K562 (cell line): Measurements from ENCODE around the gene C22orf31. TPM values are rescaled to one million over a fixed set of nuclear protein-coding genes. Genes with fewer than 3 reads are reported as not detected.

Experiments
- ATAC-seq: fragments of 200-7000 bp; cut with Tn5 transposase; 3 replicates; pipeline ENCODE4 v1.9.1; 2020; ENCODE audit warnings: moderate library complexity
- BruUV-seq: library from RNA; stranded (reverse); fragments of 400-500 nt; replicated peaks from 2 replicates; lab custom pipeline; 2021; lab: Mats Ljungman, UMichigan
- CTCF ChIA-PET: fragments of 300-600 bp; formaldehyde crosslinking; extraction: SDS; loops from one replicate; lab custom pipeline; 2021; ENCODE audit warnings: low intra/inter-chr PET ratio; lab: Yijun Ruan, JAX
- POLR2A ChIA-PET: fragments of 300-600, 350-650 bp; sonication (Branson Sonifier 250); formaldehyde crosslinking; extraction: SDS; loops from one replicate; lab custom pipeline; 2021; ENCODE audit warnings: antibody characterized with exemption, inconsistent platforms; lab: Yijun Ruan, JAX
- DNase-seq, 4 experiments: peaks; one replicate each; pipeline versions ENCODE4 v3.0.0 to v3.0.0-alpha.2; 2011 to 2018; ENCODE audit warnings: low spot score in 3 of 4, mixed read lengths in 3 of 4; ENCODE audit errors: extremely low read depth in 1 of 4
- FAIRE-seq: peaks from 2 replicates; lab custom pipeline; 2011; peaks lifted over from hg19 to GRCh38; lab: Jason Lieb, UNC
- H2AFZ ChIP-seq: 2 replicates; pipeline ENCODE4 v1.6.0; 2011; ENCODE audit warnings: low read depth, low read length, control low read depth, inconsistent platforms
- H3K27ac ChIP-seq: fragments of 200-600 bp; 3 replicates; pipeline ENCODE4 v1.8.0; 2011; ENCODE audit warnings: low read depth, mild to moderate bottlenecking, control low read depth, inconsistent platforms, low read length, moderate library complexity, mixed read lengths; ENCODE audit errors: extremely low read depth
- H3K27me3 ChIP-seq, 2 experiments: fragments of 300-600 bp in 1 of 2; 2 replicates in 1 of 2; 3 replicates in 1 of 2; pipeline versions ENCODE4 v1.6.0 to v1.8.0; 2011; ENCODE audit warnings: inconsistent platforms in 2 of 2, low read length in 2 of 2, mild to moderate bottlenecking in 1 of 2, mixed read lengths in 1 of 2, moderate library complexity in 1 of 2; ENCODE audit not compliant: control insufficient read depth in 2 of 2, insufficient read depth in 2 of 2
- H3K36me3 ChIP-seq: fragments of 300-600 bp; 3 replicates; pipeline ENCODE4 v1.8.0; 2011; ENCODE audit warnings: mild to moderate bottlenecking, low read length, inconsistent platforms; ENCODE audit not compliant: control insufficient read depth, insufficient read depth
- H3K4me1 ChIP-seq, 2 experiments: fragments of 200-600 bp in 1 of 2; replicated peaks in 1 of 2; 2 replicates in 1 of 2; 3 replicates in 1 of 2; pipeline versions ENCODE4 v1.5.1 to v1.8.0; 2011; ENCODE audit warnings: inconsistent platforms in 2 of 2, low read length in 2 of 2, mild to moderate bottlenecking in 1 of 2, mixed read lengths in 1 of 2, moderate library complexity in 1 of 2; ENCODE audit not compliant: control insufficient read depth in 2 of 2, insufficient read depth in 2 of 2
- H3K4me2 ChIP-seq: 2 replicates; pipeline ENCODE4 v1.6.1; 2011; ENCODE audit warnings: low read length, control low read depth, inconsistent platforms, mixed read lengths; ENCODE audit not compliant: insufficient read depth
- H3K4me3 ChIP-seq: fragments of 200-600 bp; sonication (generic), shearing (Covaris generic); 2 replicates; pipeline ENCODE4 v1.5.1; 2016; ENCODE audit warnings: control low read depth, inconsistent platforms
- H3K79me2 ChIP-seq: fragments of 200-600 bp; 3 replicates; pipeline ENCODE4 v1.8.0; 2011; ENCODE audit warnings: low read length, inconsistent platforms; ENCODE audit not compliant: control insufficient read depth, insufficient read depth
- H3K9ac ChIP-seq, 2 experiments: 2 replicates each; pipeline versions ENCODE4 v1.6.0 to v1.6.1; 2011; ENCODE audit warnings: low read depth in 2 of 2, low read length in 2 of 2, control low read depth in 1 of 2, inconsistent platforms in 1 of 2, mild to moderate bottlenecking in 1 of 2, mixed read lengths in 1 of 2; ENCODE audit not compliant: insufficient read depth in 1 of 2
- H3K9me1 ChIP-seq: one replicate; pipeline ENCODE4 v1.6.0; 2011; ENCODE audit warnings: inconsistent platforms, mild to moderate bottlenecking, low read length, moderate library complexity; ENCODE audit not compliant: control insufficient read depth, insufficient read depth
- H3K9me3 ChIP-seq: replicated peaks from 2 replicates; pipeline ENCODE4 v1.5.1; 2011; ENCODE audit warnings: low read depth, low read length, inconsistent platforms; ENCODE audit not compliant: control insufficient read depth, insufficient read depth
- H4K20me1 ChIP-seq: replicated peaks from 2 replicates; pipeline ENCODE4 v1.6.1; 2011; ENCODE audit warnings: low read length, inconsistent platforms, mixed read lengths; ENCODE audit not compliant: control insufficient read depth, insufficient read depth
- L3MBTL2 ChIP-seq: fragments of 450-650 bp; IDR thresholded peaks from 2 replicates; pipeline ENCODE4 v1.6.1; 2016; ENCODE audit warnings: mild to moderate bottlenecking, moderate library complexity
- NFIX ChIP-seq: fragments of 250-450 bp; sonication (Bioruptor Pico); IDR thresholded peaks from 2 replicates; pipeline ENCODE4 v1.4.0; 2020; ENCODE audit warnings: low read depth, mild to moderate bottlenecking, moderate library complexity
- POLR2AphosphoS2 ChIP-seq: IDR thresholded peaks from 2 replicates; pipeline ENCODE4 v1.6.1; 2012; ENCODE audit warnings: low read length, improper control_type of control experiment
- WHSC1 ChIP-seq: IDR thresholded peaks from one replicate; pipeline ENCODE4 v1.6.1; 2012; ENCODE audit warnings: low read length, control low read depth, inconsistent platforms
- ZNF41 ChIP-seq: fragments of 250-450 bp; sonication (Bioruptor Pico); conservative IDR thresholded peaks from 2 replicates; pipeline ENCODE4 v1.4.0; 2020; ENCODE audit warnings: mild to moderate bottlenecking
- ZNF436 ChIP-seq: fragments of 250-450, 450-650 bp; sonication (Bioruptor Pico); formaldehyde crosslinking; IDR thresholded peaks from 2 replicates; pipeline ENCODE4 v1.7.0; 2020; ENCODE audit warnings: mild to moderate bottlenecking
- ZNF584 ChIP-seq: fragments of 200-800 bp; sonication (Bioruptor generic); IDR thresholded peaks from 2 replicates; pipeline ENCODE4 v1.6.1; 2016; ENCODE audit warnings: low read depth, mild to moderate bottlenecking, missing genetic modification characterization, missing compliant biosample characterization
- WGBS: fragments of 100-300 bp; shearing (Covaris generic); methylation state at CpG from one replicate; pipeline ENCODE4 v1.1.6; 2016; ENCODE audit warnings: low coverage, mixed read lengths; ENCODE audit not compliant: insufficient coverage; ENCODE audit errors: missing lambda C conversion rate; 5-methylcytosine and 5-hydroxymethylcytosine counted together
- in situ Hi-C: fragments of 300-500 bp; cut with MboI; formaldehyde crosslinking; loops from 4 replicates; pipeline ENCODE4 v1.15.0; 2018; ENCODE audit warnings: inconsistent platforms, mixed read lengths
- intact Hi-C: fragments of 100-400 bp; cut with micrococcal nuclease; formaldehyde crosslinking; loops from 2 replicates; pipeline ENCODE4 v1.14.2; 2022
- polyA plus RNA-seq, 8 experiments: library from polyadenylated mRNA; depleted of rRNA in 4 of 8; stranded (reverse) in 5 of 8; unstranded in 3 of 8; fragments of >200 nt; fragmentation: Nextera tagmentation in 2 of 8; fragmentation: Illumina TruSeq in 1 of 8; extraction: Ambion mirVana in 2 of 8; extraction: Trizol in 1 of 8; gene quantifications; 2 replicates each; pipeline versions ENCODE4 v1.2.1 to v1.2.3, GENCODE V29; 2011 to 2014; ENCODE audit warnings: inconsistent platforms in 1 of 8, missing spikeins in 1 of 8
- total RNA-seq, 7 experiments: library from RNA; depleted of rRNA in 6 of 7; stranded (reverse); fragments of >200 nt in 6 of 7; fragmentation: Illumina TruSeq in 2 of 7; extraction: Trizol in 2 of 7; gene quantifications; 2 replicates each; pipeline versions ENCODE4 v1.2.1 to v1.2.3, GENCODE V29; 2011 to 2021; ENCODE audit warnings: low replicate concordance in 1 of 7
- TF ChIP-seq, protein P1 (sequence below): sonication (generic); formaldehyde crosslinking; IDR thresholded peaks from 2 replicates; pipeline ENCODE4 v1.8.0; 2023; ENCODE audit warnings: mild to moderate bottlenecking, missing genetic modification reagents
- TF ChIP-seq, protein P2 (sequence below): fragments of 250-450 bp; sonication (Bioruptor Pico); IDR thresholded peaks from 2 replicates; pipeline ENCODE4 v1.4.0; 2020; ENCODE audit warnings: borderline replicate concordance
- TF ChIP-seq, protein P3 (sequence below): fragments of 450-650 bp; IDR thresholded peaks from 2 replicates; pipeline ENCODE4 v1.7.0; 2016; ENCODE audit warnings: borderline replicate concordance

Gene C22orf31
- total and polyA plus RNA-seq, 9 of the 15 experiments (the other 6 are each of a cell fraction or from before 2014, with no cell fraction given), result not detected

DNA sequence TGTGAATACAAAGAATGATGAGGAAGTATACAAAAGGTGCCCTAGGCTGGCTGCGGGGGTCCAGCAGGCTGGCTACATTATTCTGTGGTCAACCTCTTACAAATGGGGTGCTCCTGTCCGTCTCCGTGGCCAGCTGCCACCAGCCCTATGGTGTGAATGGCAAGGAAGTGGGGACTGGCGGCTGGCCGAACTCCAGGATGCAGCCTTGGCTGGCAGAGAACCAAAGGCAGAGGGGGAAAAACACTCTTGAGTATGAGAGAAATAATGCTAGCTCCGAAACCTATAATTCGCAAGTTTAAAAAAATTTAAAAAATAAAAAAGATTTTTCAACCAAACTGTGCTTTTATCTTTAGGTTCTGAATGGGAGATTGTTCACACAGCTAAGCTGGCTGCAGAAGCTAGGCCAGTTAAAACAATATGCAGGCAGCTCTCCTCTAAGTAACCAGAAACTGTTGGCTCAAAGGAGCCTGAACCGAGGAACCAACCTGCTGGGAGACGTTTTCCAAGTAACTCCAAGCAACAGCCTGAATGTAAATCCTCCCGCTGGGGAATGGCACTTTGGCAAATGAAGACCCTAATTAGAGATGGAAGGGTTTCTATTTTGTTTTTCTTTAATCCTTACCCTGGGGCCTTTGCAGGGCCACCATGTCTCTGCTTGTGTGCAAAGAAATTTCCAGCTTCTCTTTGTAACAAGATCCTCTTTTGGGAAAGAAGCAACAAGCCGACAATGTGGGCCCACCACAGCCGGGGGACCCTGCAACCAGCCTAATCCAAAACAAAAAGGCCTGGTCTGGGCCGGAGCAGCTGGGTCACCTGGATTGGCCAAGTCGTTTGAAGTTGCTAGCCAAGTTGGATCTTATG is 50.2 kb downstream of the C22orf31 start:
- H3K4me3 ChIP-seq, result no peak overlapping the region
- no TSS peak for BruUV-seq
- H3K27me3 ChIP-seq, result no peaks in the 10 kb centered on the region
- DNase-seq, result no peak
- TF ChIP-seq ZNF584 (CRISPR knock-in tag), result no peak
- TF ChIP-seq, all 486 proteins: peak for 0
- H4K20me1 ChIP-seq, result no peaks in the 10 kb centered on the region
- POLR2A ChIA-PET, result interaction anchor here (0.6 kb wide), 1 partner anchor 13 kb away, joined by 3 read pairs; no protein-coding TSS in a partner anchor
- no peak overlapping the region for H2AFZ ChIP-seq
- H3K79me2 ChIP-seq, result no peaks in the 10 kb centered on the region; the same call in 2 of the 3 replicates
- H3K9ac ChIP-seq, result no peak overlapping the region
- no peak overlapping the region for H3K27ac ChIP-seq
- no peak overlapping the region for H3K4me2 ChIP-seq
- intact Hi-C loops (no loop called here), in situ Hi-C loops (no loop called here)
- CTCF ChIA-PET, result no interaction called here
- ATAC-seq, result no peak
- no peak for FAIRE-seq
- no peaks in the 10 kb centered on the region for H3K36me3 ChIP-seq
- H3K4me1 ChIP-seq, result no peaks in the 10 kb centered on the region
- H3K9me3 ChIP-seq, result no peaks in the 10 kb centered on the region
- 91% methylated on average over 13 of the region's 14 CpGs for WGBS
- H3K9me1 ChIP-seq, result no peaks in the 10 kb centered on the region

DNA sequence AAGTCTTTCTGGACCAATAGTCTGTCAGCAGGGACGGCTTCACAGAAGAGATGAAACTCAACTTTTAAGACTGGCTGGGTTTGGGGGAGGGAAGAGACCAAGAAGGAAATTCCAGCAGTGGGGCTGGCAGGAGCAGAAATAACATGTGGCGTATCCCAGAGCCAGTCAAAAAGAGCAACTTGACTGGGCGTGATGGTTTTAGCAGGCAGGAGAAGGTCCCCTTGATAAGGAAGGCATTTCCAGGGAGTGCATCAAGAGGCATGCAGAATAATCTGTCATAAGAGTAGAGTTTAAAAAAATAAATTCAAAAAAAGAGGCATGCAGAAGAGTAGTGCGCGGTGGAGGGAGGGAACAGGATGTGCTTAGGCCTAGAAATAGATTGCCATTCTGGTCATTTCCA is 52.5 kb downstream of the C22orf31 start:
- H3K4me3 ChIP-seq, result no peak overlapping the region
- no peak for ATAC-seq
- ChIA-PET CTCF (no interaction called here), POLR2A (no interaction called here)
- no peaks in the 10 kb centered on the region for H3K9me1 ChIP-seq
- no peak overlapping the region for H3K27ac ChIP-seq
- no peaks in the 10 kb centered on the region for H3K27me3 ChIP-seq
- in situ Hi-C loops (no loop called here), intact Hi-C loops (no loop called here)
- H3K79me2 ChIP-seq, result no peaks in the 10 kb centered on the region; the same call in 2 of the 3 replicates
- no peak overlapping the region for H2AFZ ChIP-seq
- no peak overlapping the region for H3K9ac ChIP-seq
- no peaks in the 10 kb centered on the region for H3K9me3 ChIP-seq
- no TSS peak for BruUV-seq
- no peak overlapping the region for H3K4me2 ChIP-seq
- H3K36me3 ChIP-seq, result no peaks in the 10 kb centered on the region
- 81% methylated on average over 5 of the region's 5 CpGs for WGBS
- H3K4me1 ChIP-seq, result no peaks in the 10 kb centered on the region; a peak in 1 of 5 replicates
- DNase-seq, result no peak
- no peak for FAIRE-seq
- no peaks in the 10 kb centered on the region for H4K20me1 ChIP-seq
- TF ChIP-seq POLR2AphosphoS2 (no peak), NFIX (no peak), L3MBTL2 (no peak), ZNF436 (CRISPR knock-in tag) (no peak), WHSC1 (no peak), ZNF41 (no peak)
- TF ChIP-seq, protein P1, sequence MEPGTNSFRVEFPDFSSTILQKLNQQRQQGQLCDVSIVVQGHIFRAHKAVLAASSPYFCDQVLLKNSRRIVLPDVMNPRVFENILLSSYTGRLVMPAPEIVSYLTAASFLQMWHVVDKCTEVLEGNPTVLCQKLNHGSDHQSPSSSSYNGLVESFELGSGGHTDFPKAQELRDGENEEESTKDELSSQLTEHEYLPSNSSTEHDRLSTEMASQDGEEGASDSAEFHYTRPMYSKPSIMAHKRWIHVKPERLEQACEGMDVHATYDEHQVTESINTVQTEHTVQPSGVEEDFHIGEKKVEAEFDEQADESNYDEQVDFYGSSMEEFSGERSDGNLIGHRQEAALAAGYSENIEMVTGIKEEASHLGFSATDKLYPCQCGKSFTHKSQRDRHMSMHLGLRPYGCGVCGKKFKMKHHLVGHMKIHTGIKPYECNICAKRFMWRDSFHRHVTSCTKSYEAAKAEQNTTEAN (CRISPR knock-in tag), result no peak
- TF ChIP-seq, protein P2, sequence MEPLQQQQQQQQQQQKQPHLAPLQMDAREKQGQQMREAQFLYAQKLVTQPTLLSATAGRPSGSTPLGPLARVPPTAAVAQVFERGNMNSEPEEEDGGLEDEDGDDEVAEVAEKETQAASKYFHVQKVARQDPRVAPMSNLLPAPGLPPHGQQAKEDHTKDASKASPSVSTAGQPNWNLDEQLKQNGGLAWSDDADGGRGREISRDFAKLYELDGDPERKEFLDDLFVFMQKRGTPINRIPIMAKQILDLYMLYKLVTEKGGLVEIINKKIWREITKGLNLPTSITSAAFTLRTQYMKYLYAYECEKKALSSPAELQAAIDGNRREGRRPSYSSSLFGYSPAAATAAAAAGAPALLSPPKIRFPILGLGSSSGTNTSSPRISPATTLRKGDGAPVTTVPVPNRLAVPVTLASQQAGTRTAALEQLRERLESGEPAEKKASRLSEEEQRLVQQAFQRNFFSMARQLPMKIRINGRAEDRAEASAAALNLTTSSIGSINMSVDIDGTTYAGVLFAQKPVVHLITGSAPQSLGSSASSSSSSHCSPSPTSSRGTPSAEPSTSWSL (CRISPR knock-in tag), result no peak
- TF ChIP-seq, protein P3, sequence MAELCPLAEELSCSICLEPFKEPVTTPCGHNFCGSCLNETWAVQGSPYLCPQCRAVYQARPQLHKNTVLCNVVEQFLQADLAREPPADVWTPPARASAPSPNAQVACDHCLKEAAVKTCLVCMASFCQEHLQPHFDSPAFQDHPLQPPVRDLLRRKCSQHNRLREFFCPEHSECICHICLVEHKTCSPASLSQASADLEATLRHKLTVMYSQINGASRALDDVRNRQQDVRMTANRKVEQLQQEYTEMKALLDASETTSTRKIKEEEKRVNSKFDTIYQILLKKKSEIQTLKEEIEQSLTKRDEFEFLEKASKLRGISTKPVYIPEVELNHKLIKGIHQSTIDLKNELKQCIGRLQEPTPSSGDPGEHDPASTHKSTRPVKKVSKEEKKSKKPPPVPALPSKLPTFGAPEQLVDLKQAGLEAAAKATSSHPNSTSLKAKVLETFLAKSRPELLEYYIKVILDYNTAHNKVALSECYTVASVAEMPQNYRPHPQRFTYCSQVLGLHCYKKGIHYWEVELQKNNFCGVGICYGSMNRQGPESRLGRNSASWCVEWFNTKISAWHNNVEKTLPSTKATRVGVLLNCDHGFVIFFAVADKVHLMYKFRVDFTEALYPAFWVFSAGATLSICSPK, result no peak
